K562 (cell line): Measurements from ENCODE around the gene MMAB. TPM values are rescaled to one million over a fixed set of nuclear protein-coding genes. Genes with fewer than 3 reads are reported as not detected.
A peak's percentile ranks its signal among the peaks of the same experiment; 100 is the strongest.

Experiments
- ATAC-seq: fragments of 200-7000 bp; cut with Tn5 transposase; 3 replicates; pipeline ENCODE4 v1.9.1; 2020; ENCODE audit warnings: moderate library complexity
- BruUV-seq: library from RNA; stranded (reverse); fragments of 400-500 nt; replicated peaks from 2 replicates; lab custom pipeline; 2021; lab: Mats Ljungman, UMichigan
- CTCF ChIA-PET: fragments of 300-600 bp; formaldehyde crosslinking; extraction: SDS; loops from one replicate; lab custom pipeline; 2021; ENCODE audit warnings: low intra/inter-chr PET ratio; lab: Yijun Ruan, JAX
- POLR2A ChIA-PET: fragments of 300-600, 350-650 bp; sonication (Branson Sonifier 250); formaldehyde crosslinking; extraction: SDS; loops from one replicate; lab custom pipeline; 2021; ENCODE audit warnings: antibody characterized with exemption, inconsistent platforms; lab: Yijun Ruan, JAX
- DNase-seq, 4 experiments: peaks; one replicate each; pipeline versions ENCODE4 v3.0.0 to v3.0.0-alpha.2; 2011 to 2018; ENCODE audit warnings: low spot score in 3 of 4, mixed read lengths in 3 of 4; ENCODE audit errors: extremely low read depth in 1 of 4
- FAIRE-seq: peaks from 2 replicates; lab custom pipeline; 2011; peaks lifted over from hg19 to GRCh38; lab: Jason Lieb, UNC
- H2AFZ ChIP-seq: 2 replicates; pipeline ENCODE4 v1.6.0; 2011; ENCODE audit warnings: low read depth, low read length, control low read depth, inconsistent platforms
- H3K27ac ChIP-seq: fragments of 200-600 bp; 3 replicates; pipeline ENCODE4 v1.8.0; 2011; ENCODE audit warnings: low read depth, mild to moderate bottlenecking, control low read depth, inconsistent platforms, low read length, moderate library complexity, mixed read lengths; ENCODE audit errors: extremely low read depth
- H3K27me3 ChIP-seq, 2 experiments: fragments of 300-600 bp in 1 of 2; 2 replicates in 1 of 2; 3 replicates in 1 of 2; pipeline versions ENCODE4 v1.6.0 to v1.8.0; 2011; ENCODE audit warnings: inconsistent platforms in 2 of 2, low read length in 2 of 2, mild to moderate bottlenecking in 1 of 2, mixed read lengths in 1 of 2, moderate library complexity in 1 of 2; ENCODE audit not compliant: control insufficient read depth in 2 of 2, insufficient read depth in 2 of 2
- H3K36me3 ChIP-seq: fragments of 300-600 bp; 3 replicates; pipeline ENCODE4 v1.8.0; 2011; ENCODE audit warnings: mild to moderate bottlenecking, low read length, inconsistent platforms; ENCODE audit not compliant: control insufficient read depth, insufficient read depth
- H3K4me1 ChIP-seq, 2 experiments: fragments of 200-600 bp in 1 of 2; replicated peaks in 1 of 2; 2 replicates in 1 of 2; 3 replicates in 1 of 2; pipeline versions ENCODE4 v1.5.1 to v1.8.0; 2011; ENCODE audit warnings: inconsistent platforms in 2 of 2, low read length in 2 of 2, mild to moderate bottlenecking in 1 of 2, mixed read lengths in 1 of 2, moderate library complexity in 1 of 2; ENCODE audit not compliant: control insufficient read depth in 2 of 2, insufficient read depth in 2 of 2
- H3K4me2 ChIP-seq: 2 replicates; pipeline ENCODE4 v1.6.1; 2011; ENCODE audit warnings: low read length, control low read depth, inconsistent platforms, mixed read lengths; ENCODE audit not compliant: insufficient read depth
- H3K4me3 ChIP-seq: fragments of 200-600 bp; sonication (generic), shearing (Covaris generic); 2 replicates; pipeline ENCODE4 v1.5.1; 2016; ENCODE audit warnings: control low read depth, inconsistent platforms
- H3K79me2 ChIP-seq: fragments of 200-600 bp; 3 replicates; pipeline ENCODE4 v1.8.0; 2011; ENCODE audit warnings: low read length, inconsistent platforms; ENCODE audit not compliant: control insufficient read depth, insufficient read depth
- H3K9ac ChIP-seq, 2 experiments: 2 replicates each; pipeline versions ENCODE4 v1.6.0 to v1.6.1; 2011; ENCODE audit warnings: low read depth in 2 of 2, low read length in 2 of 2, control low read depth in 1 of 2, inconsistent platforms in 1 of 2, mild to moderate bottlenecking in 1 of 2, mixed read lengths in 1 of 2; ENCODE audit not compliant: insufficient read depth in 1 of 2
- H3K9me1 ChIP-seq: one replicate; pipeline ENCODE4 v1.6.0; 2011; ENCODE audit warnings: inconsistent platforms, mild to moderate bottlenecking, low read length, moderate library complexity; ENCODE audit not compliant: control insufficient read depth, insufficient read depth
- H3K9me3 ChIP-seq: replicated peaks from 2 replicates; pipeline ENCODE4 v1.5.1; 2011; ENCODE audit warnings: low read depth, low read length, inconsistent platforms; ENCODE audit not compliant: control insufficient read depth, insufficient read depth
- H4K20me1 ChIP-seq: replicated peaks from 2 replicates; pipeline ENCODE4 v1.6.1; 2011; ENCODE audit warnings: low read length, inconsistent platforms, mixed read lengths; ENCODE audit not compliant: control insufficient read depth, insufficient read depth
- CBX3 ChIP-seq, 2 experiments: IDR thresholded peaks; 1 replicate in 1 of 2; 2 replicates in 1 of 2; pipeline ENCODE4 v1.6.1; 2012; ENCODE audit warnings: inconsistent platforms in 2 of 2, low read length in 2 of 2, borderline replicate concordance in 1 of 2, control low read depth in 1 of 2
- MLLT1 ChIP-seq, 2 experiments: fragments of 450-650 bp; IDR thresholded peaks; 2 replicates each; pipeline ENCODE4 v1.6.1; 2016
- ZBTB17 ChIP-seq: fragments of 450-650 bp; formaldehyde crosslinking; IDR thresholded peaks from 2 replicates; pipeline ENCODE4 v1.4.0; 2020; ENCODE audit warnings: mild to moderate bottlenecking
- ZMIZ1 ChIP-seq, 2 experiments: fragments of 150-350 bp in 1 of 2; IDR thresholded peaks; 2 replicates each; pipeline ENCODE4 v1.6.1; 2012 to 2016; ENCODE audit warnings: low read depth in 2 of 2, low read length in 2 of 2, mild to moderate bottlenecking in 1 of 2, moderate library complexity in 1 of 2
- ZNF23 ChIP-seq: fragments of 250-450 bp; sonication (Bioruptor Pico); IDR thresholded peaks from 2 replicates; pipeline ENCODE4 v1.4.0; 2020; ENCODE audit warnings: mild to moderate bottlenecking
- ZNF280A ChIP-seq: fragments of 450-650 bp; IDR thresholded peaks from 2 replicates; pipeline ENCODE4 v1.6.1; 2018; ENCODE audit warnings: mild to moderate bottlenecking, low read depth; ENCODE audit not compliant: partially characterized antibody
- WGBS: fragments of 100-300 bp; shearing (Covaris generic); methylation state at CpG from one replicate; pipeline ENCODE4 v1.1.6; 2016; ENCODE audit warnings: low coverage, mixed read lengths; ENCODE audit not compliant: insufficient coverage; ENCODE audit errors: missing lambda C conversion rate; 5-methylcytosine and 5-hydroxymethylcytosine counted together
- in situ Hi-C: fragments of 300-500 bp; cut with MboI; formaldehyde crosslinking; loops from 4 replicates; pipeline ENCODE4 v1.15.0; 2018; ENCODE audit warnings: inconsistent platforms, mixed read lengths
- intact Hi-C: fragments of 100-400 bp; cut with micrococcal nuclease; formaldehyde crosslinking; loops from 2 replicates; pipeline ENCODE4 v1.14.2; 2022
- polyA plus RNA-seq, 8 experiments: library from polyadenylated mRNA; depleted of rRNA in 4 of 8; stranded (reverse) in 5 of 8; unstranded in 3 of 8; fragments of >200 nt; fragmentation: Nextera tagmentation in 2 of 8; fragmentation: Illumina TruSeq in 1 of 8; extraction: Ambion mirVana in 2 of 8; extraction: Trizol in 1 of 8; gene quantifications; 2 replicates each; pipeline versions ENCODE4 v1.2.1 to v1.2.3, GENCODE V29; 2011 to 2014; ENCODE audit warnings: inconsistent platforms in 1 of 8, missing spikeins in 1 of 8
- total RNA-seq, 7 experiments: library from RNA; depleted of rRNA in 6 of 7; stranded (reverse); fragments of >200 nt in 6 of 7; fragmentation: Illumina TruSeq in 2 of 7; extraction: Trizol in 2 of 7; gene quantifications; 2 replicates each; pipeline versions ENCODE4 v1.2.1 to v1.2.3, GENCODE V29; 2011 to 2021; ENCODE audit warnings: low replicate concordance in 1 of 7
- TF ChIP-seq, protein P1 (sequence below), 3 experiments: IDR thresholded peaks in 2 of 3; conservative IDR thresholded peaks in 1 of 3; 2 replicates each; pipeline ENCODE4 v1.5.1; 2011 to 2012; ENCODE audit warnings: low read length in 3 of 3, mild to moderate bottlenecking in 3 of 3, control low read depth in 2 of 3, improper control_type of control experiment in 1 of 3, inconsistent platforms in 1 of 3, low read depth in 1 of 3, mixed read lengths in 1 of 3, moderate library complexity in 1 of 3; ENCODE audit not compliant: insufficient read depth in 2 of 3
- TF ChIP-seq, protein P2 (sequence below): fragments of 150-350 bp; IDR thresholded peaks from 2 replicates; pipeline ENCODE4 v1.6.1; 2014; ENCODE audit warnings: low read depth, mild to moderate bottlenecking, low read length, borderline replicate concordance

The MMAB gene
- total and polyA plus RNA-seq, 9 of the 15 experiments (the other 6 are each of a cell fraction or from before 2014, with no cell fraction given), result 9.5 to 76.1 (median 46.2) TPM

DNA sequence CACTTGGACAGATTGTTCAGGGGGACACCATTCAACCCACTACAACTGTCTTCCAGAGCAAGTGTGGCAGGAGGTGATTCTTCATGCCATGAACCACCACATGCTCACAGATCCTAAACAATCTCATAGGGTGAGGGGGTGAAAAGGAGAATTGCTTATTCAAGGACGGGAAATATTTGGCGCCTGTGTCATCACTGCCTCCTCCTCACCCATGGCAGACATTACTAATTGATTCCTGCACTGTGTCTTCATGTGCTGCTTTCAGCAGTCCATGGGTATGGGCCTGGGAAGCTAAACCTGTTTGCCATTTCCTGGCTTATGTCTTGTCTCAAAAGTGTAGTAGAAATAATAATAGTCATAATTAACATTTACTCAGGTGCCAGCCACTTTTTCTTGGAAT lies 31.3 kb downstream of the MMAB start:
- intact Hi-C loops (no loop called here), in situ Hi-C loops (no loop called here)
- Histone ChIP-seq H2AFZ (no peak overlapping the region), H3K9me3 (peaks cover 3% of the 10 kb centered on the region; the same call in 1 of the 2 replicates), H3K4me1 (no peaks in the 10 kb centered on the region; a peak in 1 of 5 replicates), H3K4me3 (no peak overlapping the region), H3K9ac (no peak overlapping the region), H3K27ac (no peak overlapping the region), H3K79me2 (no peaks in the 10 kb centered on the region), H3K4me2 (no peak overlapping the region), H3K36me3 (no peaks in the 10 kb centered on the region), H3K27me3 (peaks cover 48 to 94% of the 10 kb centered on the region in 2 experiments), H3K9me1 (no peaks in the 10 kb centered on the region), H4K20me1 (peaks cover 8% of the 10 kb centered on the region; the same call in 1 of the 2 replicates)
- ATAC-seq (peak; percentile 31; the same call in 2 of the 3 replicates), FAIRE-seq (no peak), DNase-seq (no peak)
- ChIA-PET CTCF (no interaction called here), POLR2A (interaction anchor here (0.6 kb wide), 1 partner anchor 11 kb away, joined by 4 read pairs; no protein-coding TSS in a partner anchor)
- WGBS, result 0% methylated on average over 2 of the region's 2 CpGs
- BruUV-seq, result no TSS peak
- TF ChIP-seq ZBTB17 (peak; percentile 96), CBX3 (IDR thresholded peaks at IDR 0.05; ENCODE audit: borderline replicate concordance in 1 of 2, low read length in 2 of 2) (0 out of 3 replicates have a peak, but pooled peaks of 1 of the 2 experiments have one; percentile 40), ZNF280A (no peak), ZNF23 (peak; percentile 93), MLLT1 (IDR thresholded peaks at IDR 0.05) (peak in 1 of 2 experiments; percentile 90; a peak in 2 of 4 replicates), ZMIZ1 (IDR thresholded peaks at IDR 0.05; ENCODE audit: low read depth in 2 of 2, low read length in 2 of 2) (peak in 1 of 2 experiments; percentile 62; a peak in 1 of 4 replicates)
- TF ChIP-seq, protein P1, sequence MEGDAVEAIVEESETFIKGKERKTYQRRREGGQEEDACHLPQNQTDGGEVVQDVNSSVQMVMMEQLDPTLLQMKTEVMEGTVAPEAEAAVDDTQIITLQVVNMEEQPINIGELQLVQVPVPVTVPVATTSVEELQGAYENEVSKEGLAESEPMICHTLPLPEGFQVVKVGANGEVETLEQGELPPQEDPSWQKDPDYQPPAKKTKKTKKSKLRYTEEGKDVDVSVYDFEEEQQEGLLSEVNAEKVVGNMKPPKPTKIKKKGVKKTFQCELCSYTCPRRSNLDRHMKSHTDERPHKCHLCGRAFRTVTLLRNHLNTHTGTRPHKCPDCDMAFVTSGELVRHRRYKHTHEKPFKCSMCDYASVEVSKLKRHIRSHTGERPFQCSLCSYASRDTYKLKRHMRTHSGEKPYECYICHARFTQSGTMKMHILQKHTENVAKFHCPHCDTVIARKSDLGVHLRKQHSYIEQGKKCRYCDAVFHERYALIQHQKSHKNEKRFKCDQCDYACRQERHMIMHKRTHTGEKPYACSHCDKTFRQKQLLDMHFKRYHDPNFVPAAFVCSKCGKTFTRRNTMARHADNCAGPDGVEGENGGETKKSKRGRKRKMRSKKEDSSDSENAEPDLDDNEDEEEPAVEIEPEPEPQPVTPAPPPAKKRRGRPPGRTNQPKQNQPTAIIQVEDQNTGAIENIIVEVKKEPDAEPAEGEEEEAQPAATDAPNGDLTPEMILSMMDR (IDR thresholded peaks at IDR 0.05 in 2 of 3, conservative IDR thresholded peaks at IDR 0.05 in 1 of 3; ENCODE audit: insufficient read depth in 2 of 3, low read depth in 1 of 3, low read length in 3 of 3), result no peak
- TF ChIP-seq, protein P2, sequence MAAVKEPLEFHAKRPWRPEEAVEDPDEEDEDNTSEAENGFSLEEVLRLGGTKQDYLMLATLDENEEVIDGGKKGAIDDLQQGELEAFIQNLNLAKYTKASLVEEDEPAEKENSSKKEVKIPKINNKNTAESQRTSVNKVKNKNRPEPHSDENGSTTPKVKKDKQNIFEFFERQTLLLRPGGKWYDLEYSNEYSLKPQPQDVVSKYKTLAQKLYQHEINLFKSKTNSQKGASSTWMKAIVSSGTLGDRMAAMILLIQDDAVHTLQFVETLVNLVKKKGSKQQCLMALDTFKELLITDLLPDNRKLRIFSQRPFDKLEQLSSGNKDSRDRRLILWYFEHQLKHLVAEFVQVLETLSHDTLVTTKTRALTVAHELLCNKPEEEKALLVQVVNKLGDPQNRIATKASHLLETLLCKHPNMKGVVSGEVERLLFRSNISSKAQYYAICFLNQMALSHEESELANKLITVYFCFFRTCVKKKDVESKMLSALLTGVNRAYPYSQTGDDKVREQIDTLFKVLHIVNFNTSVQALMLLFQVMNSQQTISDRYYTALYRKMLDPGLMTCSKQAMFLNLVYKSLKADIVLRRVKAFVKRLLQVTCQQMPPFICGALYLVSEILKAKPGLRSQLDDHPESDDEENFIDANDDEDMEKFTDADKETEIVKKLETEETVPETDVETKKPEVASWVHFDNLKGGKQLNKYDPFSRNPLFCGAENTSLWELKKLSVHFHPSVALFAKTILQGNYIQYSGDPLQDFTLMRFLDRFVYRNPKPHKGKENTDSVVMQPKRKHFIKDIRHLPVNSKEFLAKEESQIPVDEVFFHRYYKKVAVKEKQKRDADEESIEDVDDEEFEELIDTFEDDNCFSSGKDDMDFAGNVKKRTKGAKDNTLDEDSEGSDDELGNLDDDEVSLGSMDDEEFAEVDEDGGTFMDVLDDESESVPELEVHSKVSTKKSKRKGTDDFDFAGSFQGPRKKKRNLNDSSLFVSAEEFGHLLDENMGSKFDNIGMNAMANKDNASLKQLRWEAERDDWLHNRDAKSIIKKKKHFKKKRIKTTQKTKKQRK, result no peak
- TF ChIP-seq, all 486 proteins: peak for 5
